ENCODE results near the gene PLK3. TPM values are rescaled to one million over a fixed set of nuclear protein-coding genes. Genes with fewer than 3 reads are reported as not detected.

Gene PLK3
- total and polyA plus RNA-seq, 2 experiments from 2014 or later, result 8.7 to 15.1 TPM

- TF ChIP-seq ETS1 (IDR thresholded peaks at IDR 0.05) (no peak), STAT1 (IDR thresholded peaks at IDR 0.05; ENCODE audit: unreplicated experiment) (no peak), POLR2AphosphoS5 (IDR thresholded peaks at IDR 0.05; ENCODE audit: low read depth) (no peak)
Observed at GRCh38 chr1:44817307-44817706, 17.1 kb downstream of the PLK3 start (continued).

GRCh38 chr1:44817771-44818495, 17.8 kb downstream of the PLK3 start:
- Histone ChIP-seq H3K9me2 (ENCODE audit: insufficient read depth) (no peaks in the 10 kb centered on the region), H4K20me1 (replicated peaks; ENCODE audit: insufficient read depth) (no peaks in the 10 kb centered on the region), H3K4me2 (no peak overlapping the region), H3K27ac (ENCODE audit: low read depth) (no peak overlapping the region), H3K36me3 (ENCODE audit: insufficient read depth) (no peaks in the 10 kb centered on the region), H3K79me2 (replicated peaks; ENCODE audit: insufficient read depth) (no peaks in the 10 kb centered on the region), H3K4me3 (no peak overlapping the region), H2AFZ (no peak overlapping the region), H3K27me3 (ENCODE audit: insufficient read depth) (peaks cover 2% of the 10 kb centered on the region), H3K4me1 (ENCODE audit: insufficient read depth) (peaks cover 16% of the 10 kb centered on the region), H3F3A (replicated peaks; ENCODE audit: low read depth) (peaks cover 13% of the 10 kb centered on the region; the same call in 1 of the 2 replicates)
- TF ChIP-seq NANOG (IDR thresholded peaks at IDR 0.05; ENCODE audit: borderline replicate concordance) (no peak), STAT1 (IDR thresholded peaks at IDR 0.05; ENCODE audit: unreplicated experiment) (no peak), JUNB (IDR thresholded peaks at IDR 0.05; ENCODE audit: unreplicated experiment) (no peak), EZH2 (IDR thresholded peaks at IDR 0.05; ENCODE audit: low read depth, unreplicated experiment) (no peak), REST (IDR thresholded peaks at IDR 0.05; ENCODE audit: unreplicated experiment) (no peak), EZH2phosphoT487 (IDR thresholded peaks at IDR 0.05; ENCODE audit: unreplicated experiment) (no peak), ZNF462 (CRISPR knock-in tag; IDR thresholded peaks at IDR 0.05) (no peak), ZNF114 (CRISPR knock-in tag; IDR thresholded peaks at IDR 0.05) (no peak), POLR2AphosphoS5 (IDR thresholded peaks at IDR 0.05; ENCODE audit: low read depth) (no peak), ZNF331 (CRISPR knock-in tag; IDR thresholded peaks at IDR 0.05; ENCODE audit: low read depth) (no peak)
- Mint-ChIP-seq H3K27me3 (ENCODE audit: insufficient read depth, low read depth, poor library complexity) (peaks cover 19% of the 10 kb centered on the region), H3K36me3 (ENCODE audit: low read depth) (peaks cover 3% of the 10 kb centered on the region; the same call in 1 of the 3 replicates), H3K9me3 (peaks cover 4% of the 10 kb centered on the region; the same call in 2 of the 3 replicates), H3K27ac (no peak overlapping the region), H3K4me3 (no peak overlapping the region), H3K4me1 (peaks cover 23% of the 10 kb centered on the region)
- DNase-seq (ENCODE audit: low spot score) (no peak), ATAC-seq (no peak)

Measured in GM23338 (cell line).